GM12892 (cell line): ENCODE data around the gene PPID.

Experiments
- POLR2A ChIP-seq: IDR thresholded peaks from 2 replicates; pipeline ENCODE4 v1.6.1; 2011; ENCODE audit warnings: low read depth, low read length, control low read depth
- POLR2AphosphoS5 ChIP-seq: IDR thresholded peaks from 2 replicates; pipeline ENCODE4 v1.6.1; 2011; ENCODE audit warnings: low read depth, low read length, control low read depth

GRCh38 chr4:158676076-158676475, 47.1 kb downstream of the PPID start:
- TF ChIP-seq POLR2AphosphoS5 (no peak), POLR2A (no peak)
